ENCODE results near the gene CHTF18.

Gene CHTF18

DNA sequence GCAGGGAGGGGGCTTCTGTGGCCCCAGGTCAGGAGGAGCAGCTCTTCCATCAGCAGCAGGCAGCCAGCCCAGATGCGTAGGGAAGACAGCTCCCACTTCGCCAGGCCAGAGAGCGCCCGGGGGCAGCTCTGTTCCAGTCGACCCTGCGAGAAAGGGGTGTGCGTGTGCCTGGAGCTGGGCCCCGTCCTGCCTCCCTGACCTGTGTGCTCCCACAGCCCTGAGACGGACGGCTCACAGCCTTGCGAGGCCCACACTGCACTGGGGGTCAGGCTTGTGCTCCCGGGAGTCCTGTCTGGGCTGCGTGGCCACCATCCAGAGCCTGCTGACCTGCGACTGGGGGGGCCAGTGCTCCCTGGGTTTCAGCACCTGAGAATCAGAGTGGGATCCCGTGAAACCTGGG is 28.4 kb upstream of the CHTF18 start:
- in situ Hi-C loops (cut with MboI; ENCODE audit: low sequenced_read_pairs) = no loop called here

GRCh38 chr16:760545-761343 is 27.7 kb upstream of the CHTF18 start, which contains the start of gene MSLN:
TSS of gene MSLN (plus strand) at chr16:760734. CDS start at chr16:762681, 1,947 bp downstream.
- in situ Hi-C loops (cut with MboI; ENCODE audit: low sequenced_read_pairs) = no loop called here

GRCh38 chr16:761625-762513 is 26.6 kb upstream of the CHTF18 start:
- in situ Hi-C loops (cut with MboI; ENCODE audit: low sequenced_read_pairs) = no loop called here

DNA sequence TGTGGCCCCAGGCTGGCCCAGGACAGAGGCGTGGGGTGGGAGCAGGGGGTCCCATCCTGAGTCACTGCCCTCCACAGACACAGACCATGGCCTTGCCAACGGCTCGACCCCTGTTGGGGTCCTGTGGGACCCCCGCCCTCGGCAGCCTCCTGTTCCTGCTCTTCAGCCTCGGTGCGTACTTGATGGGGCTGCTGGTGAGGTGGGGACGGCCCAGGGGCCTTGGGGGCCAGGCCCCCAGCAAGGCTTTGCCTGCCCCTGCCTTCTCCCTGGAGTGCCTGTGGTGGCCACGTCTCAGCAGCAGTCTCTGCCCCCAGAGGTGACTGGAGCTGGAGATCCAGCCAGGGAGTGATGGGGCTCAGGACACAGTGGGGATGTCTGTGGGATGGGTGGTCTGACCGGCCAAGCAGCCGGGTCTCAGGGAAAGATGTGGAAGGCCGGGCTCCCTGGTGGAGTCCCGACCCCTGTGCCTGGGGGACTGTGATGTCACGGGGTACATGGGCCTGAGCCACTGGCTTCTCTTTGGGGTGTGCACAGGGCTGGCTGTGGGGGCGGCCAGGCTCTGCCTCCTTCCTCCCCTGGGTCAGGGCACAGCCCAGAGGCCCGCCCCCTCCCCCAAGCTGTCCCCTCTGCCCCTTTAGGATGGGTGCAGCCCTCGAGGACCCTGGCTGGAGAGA is 25.7 kb upstream of the CHTF18 start:
- in situ Hi-C loops (cut with MboI; ENCODE audit: low sequenced_read_pairs) = no loop called here

DNA sequence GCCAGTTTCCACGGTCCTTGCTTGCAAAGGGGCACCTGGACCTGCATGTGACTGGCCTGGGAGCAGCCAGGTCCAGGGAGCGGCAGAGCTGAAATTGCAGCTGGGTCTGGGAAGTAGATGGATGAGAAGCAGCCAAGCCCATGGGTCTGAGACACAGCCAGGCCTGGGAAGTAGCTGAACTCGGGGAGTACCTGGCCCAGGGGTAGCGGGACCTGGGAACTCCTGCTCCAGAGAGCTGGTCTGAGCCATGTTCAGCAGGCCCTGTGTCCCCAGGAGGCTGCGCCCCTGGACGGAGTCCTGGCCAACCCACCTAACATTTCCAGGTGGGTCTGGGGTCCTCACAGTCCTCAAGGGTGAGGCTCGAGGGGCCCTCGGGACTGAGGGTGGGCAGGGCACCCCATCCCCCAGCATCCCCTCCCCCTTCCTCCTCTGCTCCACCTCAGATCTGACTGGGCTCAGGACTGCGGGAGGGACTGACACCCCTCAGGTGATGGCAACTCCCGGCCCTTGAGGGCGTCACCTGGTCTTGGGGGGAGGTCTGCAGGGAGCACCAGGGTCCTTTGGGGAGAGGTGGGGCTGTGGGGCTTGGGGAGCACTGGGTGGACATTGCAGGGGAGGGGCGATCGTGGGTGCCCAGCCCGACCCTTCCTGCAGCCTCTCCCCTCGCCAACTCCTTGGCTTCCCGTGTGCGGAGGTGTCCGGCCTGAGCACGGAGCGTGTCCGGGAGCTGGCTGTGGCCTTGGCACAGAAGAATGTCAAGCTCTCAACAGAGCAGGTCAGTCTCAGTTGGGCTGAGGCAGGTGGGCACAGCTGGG is 24.8 kb upstream of the CHTF18 start:
- in situ Hi-C loops (cut with MboI; ENCODE audit: low sequenced_read_pairs) = no loop called here

GRCh38 chr16:764184-764750 is 24.2 kb upstream of the CHTF18 start:
- in situ Hi-C loops (cut with MboI; ENCODE audit: low sequenced_read_pairs) = no loop called here

- in situ Hi-C loops (cut with MboI; ENCODE audit: low sequenced_read_pairs) = no loop called here
Measured at GRCh38 chr16:764848-765487, 23.5 kb upstream of the CHTF18 start.

DNA sequence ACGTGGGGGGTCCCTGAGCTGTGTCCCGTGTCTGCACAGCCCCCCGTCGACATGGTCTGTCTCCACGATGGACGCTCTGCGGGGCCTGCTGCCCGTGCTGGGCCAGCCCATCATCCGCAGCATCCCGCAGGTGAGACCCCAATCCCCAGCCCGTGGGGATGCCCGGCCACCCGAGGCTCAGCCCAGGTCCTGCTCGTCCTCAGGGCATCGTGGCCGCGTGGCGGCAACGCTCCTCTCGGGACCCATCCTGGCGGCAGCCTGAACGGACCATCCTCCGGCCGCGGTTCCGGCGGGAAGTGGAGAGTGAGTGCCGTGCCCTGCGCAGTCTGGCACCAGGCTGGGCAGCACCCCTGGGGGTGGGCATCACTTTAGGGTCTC is 22.9 kb upstream of the CHTF18 start:
- in situ Hi-C loops (cut with MboI; ENCODE audit: low sequenced_read_pairs) = no loop called here

DNA sequence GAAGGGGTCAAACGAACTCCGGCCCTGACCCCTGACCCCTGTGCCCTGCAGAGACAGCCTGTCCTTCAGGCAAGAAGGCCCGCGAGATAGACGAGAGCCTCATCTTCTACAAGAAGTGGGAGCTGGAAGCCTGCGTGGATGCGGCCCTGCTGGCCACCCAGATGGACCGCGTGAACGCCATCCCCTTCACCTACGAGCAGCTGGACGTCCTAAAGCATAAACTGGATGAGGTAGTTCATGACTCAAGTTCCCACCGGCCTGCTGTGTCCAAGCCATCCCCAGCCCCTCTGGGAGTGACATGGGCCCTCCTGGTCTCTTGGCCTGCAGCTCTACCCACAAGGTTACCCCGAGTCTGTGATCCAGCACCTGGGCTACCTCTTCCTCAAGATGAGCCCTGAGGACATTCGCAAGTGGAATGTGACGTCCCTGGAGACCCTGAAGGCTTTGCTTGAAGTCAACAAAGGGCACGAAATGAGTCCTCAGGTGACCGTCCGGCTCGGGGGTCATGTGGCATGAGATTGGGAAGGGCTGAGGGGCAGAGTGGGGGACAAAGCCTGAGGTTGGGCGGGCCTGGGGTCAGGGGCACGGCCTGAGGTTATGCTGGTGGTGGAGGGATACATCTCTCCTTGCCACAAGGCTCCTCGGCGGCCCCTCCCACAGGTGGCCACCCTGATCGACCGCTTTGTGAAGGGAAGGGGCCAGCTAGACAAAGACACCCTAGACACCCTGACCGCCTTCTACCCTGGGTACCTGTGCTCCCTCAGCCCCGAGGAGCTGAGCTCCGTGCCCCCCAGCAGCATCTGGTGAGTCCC is 22.2 kb upstream of the CHTF18 start:
- in situ Hi-C loops (cut with MboI; ENCODE audit: low sequenced_read_pairs) = no loop called here

DNA sequence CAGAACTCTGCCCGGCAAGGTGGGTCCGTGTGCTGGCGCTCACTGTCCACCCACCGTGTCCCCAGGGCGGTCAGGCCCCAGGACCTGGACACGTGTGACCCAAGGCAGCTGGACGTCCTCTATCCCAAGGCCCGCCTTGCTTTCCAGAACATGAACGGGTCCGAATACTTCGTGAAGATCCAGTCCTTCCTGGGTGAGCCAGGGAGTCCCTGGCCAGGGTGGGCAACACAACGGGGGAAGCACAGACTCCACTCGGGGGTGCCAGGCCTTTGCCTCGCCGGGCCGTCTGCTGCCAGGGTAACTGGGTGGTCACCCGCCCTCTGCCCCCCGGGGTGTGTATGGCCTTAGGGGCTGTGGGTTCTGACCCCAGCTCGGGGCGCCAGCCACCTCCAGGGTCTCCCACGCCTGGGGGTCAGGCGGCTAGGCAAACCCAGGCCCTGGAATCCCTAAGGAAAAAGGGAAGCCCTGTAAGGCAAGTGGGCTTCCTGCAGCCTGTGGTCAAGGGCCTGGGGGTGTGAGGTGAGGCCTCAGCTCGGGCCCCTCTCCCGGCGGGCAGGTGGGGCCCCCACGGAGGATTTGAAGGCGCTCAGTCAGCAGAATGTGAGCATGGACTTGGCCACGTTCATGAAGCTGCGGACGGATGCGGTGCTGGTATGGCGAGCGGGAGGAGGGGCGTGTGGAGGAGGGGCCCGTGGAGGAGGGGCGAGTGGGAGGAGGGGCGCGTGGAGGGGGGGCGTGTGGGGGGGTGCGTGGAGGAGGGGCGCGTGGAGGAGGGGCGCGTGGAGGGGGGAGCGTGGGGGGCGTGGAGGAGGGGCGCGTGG is 21.4 kb upstream of the CHTF18 start:
- in situ Hi-C loops (cut with MboI; ENCODE audit: low sequenced_read_pairs) = no loop called here

GRCh38 chr16:767743-768235 is 20.6 kb upstream of the CHTF18 start:
- in situ Hi-C loops (cut with MboI; ENCODE audit: low sequenced_read_pairs) = no loop called here

- in situ Hi-C loops (cut with MboI; ENCODE audit: low sequenced_read_pairs) = no loop called here
Measured at GRCh38 chr16:768428-768827, 20.0 kb upstream of the CHTF18 start.

GRCh38 chr16:769184-769784 is 19.1 kb upstream of the CHTF18 start:
- in situ Hi-C loops (cut with MboI; ENCODE audit: low sequenced_read_pairs) = no loop called here

- in situ Hi-C loops (cut with MboI; ENCODE audit: low sequenced_read_pairs) = no loop called here
Measured at GRCh38 chr16:769934-770333, 18.5 kb upstream of the CHTF18 start.

- in situ Hi-C loops (cut with MboI; ENCODE audit: low sequenced_read_pairs) = no loop called here
Measured at GRCh38 chr16:770411-770810, 18.0 kb upstream of the CHTF18 start.

GRCh38 chr16:772959-773358 is 15.5 kb upstream of the CHTF18 start:
- in situ Hi-C loops (cut with MboI; ENCODE audit: low sequenced_read_pairs) = no loop called here

Data from HL-60/S4 treated with phorbol 12-myristate 13-acetate at 8.2 ng/mL for 4 days and 3 days (cell line).